HG03521 (cell line): ENCODE results near the gene SLC39A12.
"Not testable (repeated sequence)": the region's sequence is repeated elsewhere in the genome, so short reads cannot be mapped to it uniquely, and the experiment has no call there.

ENCODE experiments used
- ATAC-seq: cut with Tn5 transposase; IDR thresholded peaks from one replicate; pipeline ENCODE4 v1.9.1; 2021; ENCODE audit warnings: mild to moderate bottlenecking, moderate library complexity; ENCODE audit not compliant: unreplicated experiment

The SLC39A12 gene

DNA sequence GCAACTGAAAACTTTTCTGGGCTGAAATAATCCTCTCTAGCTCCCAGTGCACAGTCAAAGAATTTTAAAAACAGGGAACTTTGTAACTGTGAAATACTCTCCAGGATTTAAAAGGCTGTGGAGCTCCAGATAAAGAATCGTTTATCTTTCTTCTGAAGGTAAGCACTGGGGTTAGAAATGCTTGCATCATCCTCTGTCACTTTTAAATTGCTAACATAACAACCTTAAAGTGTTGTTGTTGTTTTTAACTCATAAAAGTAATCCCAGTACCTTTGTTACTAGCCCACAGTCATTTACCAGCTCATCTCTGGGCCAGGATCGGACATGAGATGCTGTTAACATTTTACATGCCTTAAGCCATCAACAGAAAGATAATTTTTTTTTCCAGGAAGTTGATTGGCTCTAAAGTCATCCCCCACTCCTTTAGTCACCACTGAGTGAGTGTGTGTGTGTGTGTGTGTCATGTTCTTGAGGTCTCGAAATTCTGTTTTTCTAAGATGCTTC, at the start of gene SLC39A12:
Gene SLC39A12, plus strand, starts transcription at position 51 of the 504 bp plus-strand sequence. CDS start 1,359 bp downstream, outside the sequence.
- ATAC-seq = no peak

GRCh38 chr10:17904564-17904963, 47.2 kb upstream of the SLC39A12 start:
- no peak for ATAC-seq

- no peak for ATAC-seq
Measured at GRCh38 chr10:17905491-17905890, 46.2 kb upstream of the SLC39A12 start.

DNA sequence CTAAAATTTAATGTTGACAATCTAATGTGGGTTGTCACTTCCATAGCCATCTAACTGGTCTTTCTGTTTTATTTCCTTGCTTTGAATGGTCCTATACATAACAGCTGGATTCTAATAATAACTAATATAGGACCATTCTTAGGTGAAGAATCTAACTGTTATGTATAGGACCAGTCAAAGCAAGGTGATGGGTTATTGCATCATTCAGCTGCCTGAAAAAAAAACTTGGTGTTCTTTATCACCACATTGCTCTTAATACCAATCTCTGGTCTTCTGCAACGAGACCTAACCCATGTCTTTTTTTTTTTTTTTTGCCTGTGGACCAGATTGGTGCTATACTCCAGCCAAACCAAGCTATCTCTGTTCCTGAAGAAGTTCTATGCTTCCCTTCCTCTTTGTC, 45.7 kb upstream of the SLC39A12 start:
- no peak for ATAC-seq

GRCh38 chr10:17907641-17908040, 44.1 kb upstream of the SLC39A12 start:
- ATAC-seq = no peak

- no peak for ATAC-seq
Measured at GRCh38 chr10:17910125-17910789, 41.5 kb upstream of the SLC39A12 start.

DNA sequence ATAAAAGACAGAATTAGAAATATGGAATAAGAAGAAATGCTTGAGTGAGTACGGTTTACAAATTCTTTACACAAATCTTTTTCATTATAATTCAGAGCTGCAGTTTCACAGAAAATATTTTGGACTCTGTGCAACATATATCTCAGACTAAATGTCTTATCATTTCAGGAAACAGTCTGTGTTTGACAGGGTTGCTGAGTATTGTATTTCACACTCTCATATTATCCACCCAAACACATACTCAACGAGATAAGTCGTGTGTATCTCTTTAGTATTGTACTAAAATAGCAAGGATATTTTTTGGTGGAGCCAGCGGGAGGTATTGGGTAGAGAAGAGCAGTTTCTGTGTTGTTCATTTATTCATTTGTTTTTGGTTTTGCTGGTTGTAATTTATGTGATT, 39.0 kb upstream of the SLC39A12 start:
- no peak for ATAC-seq

- ATAC-seq = no peak
Measured at GRCh38 chr10:17913604-17914003, 38.1 kb upstream of the SLC39A12 start.

- ATAC-seq = no peak
Measured at GRCh38 chr10:17914169-17915045, 37.3 kb upstream of the SLC39A12 start.

GRCh38 chr10:17915181-17915580, 36.5 kb upstream of the SLC39A12 start:
- ATAC-seq = no peak

GRCh38 chr10:17918187-17918903, 33.4 kb upstream of the SLC39A12 start:
- no peak for ATAC-seq

DNA sequence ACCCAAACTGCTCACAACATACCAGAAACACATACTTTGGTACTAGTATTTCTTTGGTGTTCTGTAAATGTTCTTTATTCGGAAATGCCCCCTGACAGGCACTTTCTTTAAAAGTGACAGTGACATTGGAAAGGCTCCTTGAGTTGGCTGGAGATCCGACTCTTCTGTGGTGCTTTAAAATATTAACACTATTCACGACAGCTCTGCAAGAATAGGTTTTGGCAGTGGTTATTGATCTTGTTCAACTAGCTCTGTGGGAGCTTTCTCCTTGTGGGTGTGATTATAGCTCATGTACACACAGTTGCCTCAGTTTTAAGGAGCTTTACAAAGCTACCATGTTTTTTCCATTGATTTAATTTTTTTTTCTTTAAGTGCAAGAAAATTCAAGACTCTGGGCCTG, 30.3 kb upstream of the SLC39A12 start:
- ATAC-seq = no peak

- no peak for ATAC-seq
Measured at GRCh38 chr10:17923728-17924127, 28.0 kb upstream of the SLC39A12 start.

- no peak for ATAC-seq
Measured at GRCh38 chr10:17943033-17943745, 8.5 kb upstream of the SLC39A12 start.

GRCh38 chr10:17950269-17950668, 1.4 kb upstream of the SLC39A12 start:
- not testable (repeated sequence) for ATAC-seq

GRCh38 chr10:17950726-17951125, 992 bp upstream of the SLC39A12 start:
- ATAC-seq = no peak

GRCh38 chr10:17954372-17954771, 2.7 kb downstream of the SLC39A12 start:
- not testable (repeated sequence) for ATAC-seq

DNA sequence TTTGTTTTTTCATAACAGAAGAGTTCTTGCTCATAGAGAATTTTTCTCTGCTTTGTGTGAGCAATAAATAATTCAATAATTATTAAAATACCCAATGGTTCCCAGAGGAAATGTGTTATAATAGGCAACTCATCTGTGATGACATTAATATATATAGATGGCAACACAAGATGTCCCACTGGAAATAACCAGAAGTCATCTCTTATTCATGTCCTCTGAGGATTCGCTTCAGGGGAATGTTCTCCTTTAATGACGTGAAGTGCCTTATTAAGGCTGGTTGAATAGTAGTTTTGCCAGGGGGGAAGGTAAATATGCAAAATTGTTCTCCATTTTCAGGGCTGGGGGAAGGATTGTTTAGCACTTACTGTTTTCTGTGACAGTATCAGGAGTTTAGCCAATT, 3.1 kb downstream of the SLC39A12 start:
- ATAC-seq = no peak

GRCh38 chr10:17958049-17958448, 6.3 kb downstream of the SLC39A12 start:
- ATAC-seq = no peak

- ATAC-seq = no peak
Measured at GRCh38 chr10:17959870-17960269, 8.2 kb downstream of the SLC39A12 start.
